ES-I3 (cell line): Measurements from ENCODE around the gene BACH2.

Source experiments
- H3K36me3 ChIP-seq: 2 replicates; pipeline ENCODE4 v1.6.1; 2013; ENCODE audit warnings: mild to moderate bottlenecking, low read length, control low read depth, moderate library complexity; ENCODE audit not compliant: insufficient read depth
- H3K4me1 ChIP-seq: 2 replicates; pipeline ENCODE4 v1.6.1; 2013; ENCODE audit warnings: mild to moderate bottlenecking, control low read depth, low read length; ENCODE audit not compliant: insufficient read depth
- H3K9ac ChIP-seq: 2 replicates; pipeline ENCODE4 v1.6.1; 2013; ENCODE audit warnings: low read depth, mild to moderate bottlenecking, low read length, moderate library complexity
- H3K9me3 ChIP-seq: 2 replicates; pipeline ENCODE4 v1.6.1; 2013; ENCODE audit warnings: mild to moderate bottlenecking, low read length, moderate library complexity; ENCODE audit not compliant: control insufficient read depth, insufficient read depth

Gene BACH2

GRCh38 chr6:90192857-90193256 lies 103.8 kb downstream of the BACH2 start:
- H3K9ac ChIP-seq, result no peak overlapping the region
- H3K36me3 ChIP-seq, result peaks cover 2% of the 10 kb centered on the region; the same call in 1 of the 2 replicates
- H3K9me3 ChIP-seq, result peaks cover 5% of the 10 kb centered on the region
- H3K4me1 ChIP-seq, result 0 out of 2 replicates have a peak, but pooled peaks cover 6% of the 10 kb centered on the region

DNA sequence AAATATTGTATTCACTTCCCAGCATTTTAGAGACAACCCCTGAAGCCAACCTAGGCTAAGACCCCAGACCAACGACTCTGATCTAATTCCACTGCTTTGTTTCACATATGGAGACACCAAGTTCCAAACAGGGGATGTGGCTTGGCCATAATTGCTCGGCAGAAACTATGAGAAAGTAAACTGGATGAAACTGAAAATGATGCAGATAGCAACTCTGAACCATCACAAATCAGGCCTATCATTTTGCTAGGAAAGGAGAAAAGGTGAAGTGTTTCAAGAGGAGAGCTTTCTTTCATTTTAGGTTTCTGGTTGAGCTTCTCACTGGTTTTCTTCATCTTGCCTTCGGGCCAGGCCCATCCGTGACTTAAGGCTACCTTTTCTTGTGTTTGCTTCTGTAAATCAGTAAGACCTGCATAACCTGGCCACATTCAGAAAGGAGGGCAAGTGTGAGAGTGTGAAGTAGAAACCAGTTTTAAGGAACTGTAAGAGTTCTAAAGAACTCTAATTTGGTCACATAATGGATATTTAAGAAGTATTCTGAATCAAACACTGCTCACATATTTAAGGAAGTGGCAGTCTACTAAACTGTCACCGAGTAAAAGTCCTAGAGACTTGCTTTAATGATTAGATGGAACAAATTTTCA lies 105.8 kb downstream of the BACH2 start:
- H3K9ac ChIP-seq, result no peak overlapping the region
- no peaks in the 10 kb centered on the region for H3K9me3 ChIP-seq
- no peaks in the 10 kb centered on the region for H3K36me3 ChIP-seq
- peaks cover 12% of the 10 kb centered on the region; the same call in 1 of the 2 replicates for H3K4me1 ChIP-seq

- Histone ChIP-seq H3K9ac (no peak overlapping the region), H3K9me3 (no peaks in the 10 kb centered on the region), H3K36me3 (no peaks in the 10 kb centered on the region), H3K4me1 (peaks cover 7% of the 10 kb centered on the region; the same call in 1 of the 2 replicates)
These were observed 106.5 kb downstream of the BACH2 start for GRCh38 chr6:90190131-90190530.

GRCh38 chr6:90187437-90188121 lies 109.1 kb downstream of the BACH2 start:
- Histone ChIP-seq H3K9ac (no peak overlapping the region), H3K9me3 (no peaks in the 10 kb centered on the region), H3K4me1 (peaks cover 15% of the 10 kb centered on the region; the same call in 1 of the 2 replicates), H3K36me3 (no peaks in the 10 kb centered on the region)

- no peaks in the 10 kb centered on the region for H3K36me3 ChIP-seq
- H3K4me1 ChIP-seq, result peaks cover 15% of the 10 kb centered on the region; the same call in 1 of the 2 replicates
- no peak overlapping the region for H3K9ac ChIP-seq
- no peaks in the 10 kb centered on the region for H3K9me3 ChIP-seq
These were observed 109.8 kb downstream of the BACH2 start for GRCh38 chr6:90186637-90187371.

GRCh38 chr6:90186026-90186425 lies 110.6 kb downstream of the BACH2 start:
- Histone ChIP-seq H3K4me1 (peaks cover 15% of the 10 kb centered on the region; the same call in 1 of the 2 replicates), H3K9me3 (no peaks in the 10 kb centered on the region), H3K36me3 (no peaks in the 10 kb centered on the region), H3K9ac (no peak overlapping the region)

- H3K9me3 ChIP-seq, result no peaks in the 10 kb centered on the region
- H3K36me3 ChIP-seq, result no peaks in the 10 kb centered on the region
- H3K9ac ChIP-seq, result no peak overlapping the region
- H3K4me1 ChIP-seq, result peaks cover 15% of the 10 kb centered on the region; the same call in 1 of the 2 replicates
These were observed 112.0 kb downstream of the BACH2 start for GRCh38 chr6:90184334-90185298.

- Histone ChIP-seq H3K9ac (no peak overlapping the region), H3K4me1 (peaks cover 15% of the 10 kb centered on the region; the same call in 1 of the 2 replicates), H3K9me3 (no peaks in the 10 kb centered on the region), H3K36me3 (no peaks in the 10 kb centered on the region)
These were observed 112.9 kb downstream of the BACH2 start for GRCh38 chr6:90183587-90184333.

DNA sequence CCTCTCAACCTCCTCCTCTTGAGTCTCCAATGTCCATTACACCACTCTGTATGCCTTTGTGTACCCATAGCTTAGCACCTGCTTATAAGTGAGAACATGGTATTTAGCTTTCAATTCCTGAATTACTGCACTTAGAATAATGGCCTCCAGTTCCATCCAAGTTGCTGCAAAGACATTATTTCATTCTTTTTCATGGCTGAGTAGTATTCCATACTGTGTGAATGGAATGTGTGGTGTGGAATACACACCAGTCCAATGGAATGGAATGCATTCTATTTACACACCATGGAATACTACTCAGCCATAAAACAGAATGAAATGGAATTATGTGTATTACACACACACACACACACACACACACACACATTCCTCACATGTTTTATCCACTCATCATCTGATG lies 116.1 kb downstream of the BACH2 start:
- no peaks in the 10 kb centered on the region for H3K9me3 ChIP-seq
- no peaks in the 10 kb centered on the region for H3K36me3 ChIP-seq
- H3K4me1 ChIP-seq, result peaks cover 8% of the 10 kb centered on the region; the same call in 1 of the 2 replicates
- H3K9ac ChIP-seq, result no peak overlapping the region

- Histone ChIP-seq H3K9ac (no peak overlapping the region), H3K9me3 (no peaks in the 10 kb centered on the region), H3K36me3 (no peaks in the 10 kb centered on the region), H3K4me1 (peaks cover 8% of the 10 kb centered on the region; the same call in 1 of the 2 replicates)
These were observed 117.2 kb downstream of the BACH2 start for GRCh38 chr6:90179190-90180169.

- no peak overlapping the region for H3K9ac ChIP-seq
- no peaks in the 10 kb centered on the region for H3K4me1 ChIP-seq
- H3K9me3 ChIP-seq, result no peaks in the 10 kb centered on the region
- no peaks in the 10 kb centered on the region for H3K36me3 ChIP-seq
These were observed 118.2 kb downstream of the BACH2 start for GRCh38 chr6:90178384-90178855.
